ENCODE results near the gene ASIC2.

The ASIC2 gene

GRCh38 chr17:33292981-33293867, at the start of gene ASIC2:
Gene ASIC2, minus strand, starts transcription at chr17:33293295.
- no peak within 1 kb of the TSS for H3K9ac ChIP-seq (ENCODE audit: low read length)
- H3K27me3 ChIP-seq (ENCODE audit: control insufficient read depth, insufficient read depth, low read length): peaks cover 57% of the 10 kb centered on the region
- H3K4me1 ChIP-seq (ENCODE audit: control insufficient read depth, insufficient read depth, low read length): peaks cover 11% of the 10 kb centered on the region
- H3K4me3 ChIP-seq (ENCODE audit: low read length): no peak within 1 kb of the TSS
- no peaks in the 10 kb centered on the region for H3K9me3 ChIP-seq (ENCODE audit: control insufficient read depth, low read length)
- H3K36me3 ChIP-seq (ENCODE audit: control insufficient read depth, insufficient read depth, low read length): no peaks in the 10 kb centered on the region

- no peak overlapping the region for H3K4me3 ChIP-seq (ENCODE audit: low read length)
- no peaks in the 10 kb centered on the region for H3K27me3 ChIP-seq (ENCODE audit: control insufficient read depth, insufficient read depth, low read length)
- no peak overlapping the region for H3K9ac ChIP-seq (ENCODE audit: low read length)
- no peaks in the 10 kb centered on the region for H3K4me1 ChIP-seq (ENCODE audit: control insufficient read depth, insufficient read depth, low read length)
- H3K9me3 ChIP-seq (ENCODE audit: control insufficient read depth, low read length): no peaks in the 10 kb centered on the region
- H3K36me3 ChIP-seq (ENCODE audit: control insufficient read depth, insufficient read depth, low read length): no peaks in the 10 kb centered on the region
Observed at GRCh38 chr17:33342025-33342424, 48.9 kb upstream of the ASIC2 start.

GRCh38 chr17:33338242-33338641, 45.1 kb upstream of the ASIC2 start:
- Histone ChIP-seq H3K9ac (ENCODE audit: low read length) (no peak overlapping the region), H3K36me3 (ENCODE audit: control insufficient read depth, insufficient read depth, low read length) (no peaks in the 10 kb centered on the region), H3K27me3 (ENCODE audit: control insufficient read depth, insufficient read depth, low read length) (no peaks in the 10 kb centered on the region), H3K4me3 (ENCODE audit: low read length) (no peak overlapping the region), H3K9me3 (ENCODE audit: control insufficient read depth, low read length) (no peaks in the 10 kb centered on the region), H3K4me1 (ENCODE audit: control insufficient read depth, insufficient read depth, low read length) (no peaks in the 10 kb centered on the region)

- no peak overlapping the region for H3K9ac ChIP-seq (ENCODE audit: low read length)
- H3K4me1 ChIP-seq (ENCODE audit: control insufficient read depth, insufficient read depth, low read length): no peaks in the 10 kb centered on the region
- no peak overlapping the region for H3K4me3 ChIP-seq (ENCODE audit: low read length)
- no peaks in the 10 kb centered on the region for H3K36me3 ChIP-seq (ENCODE audit: control insufficient read depth, insufficient read depth, low read length)
- no peaks in the 10 kb centered on the region for H3K9me3 ChIP-seq (ENCODE audit: control insufficient read depth, low read length)
- no peaks in the 10 kb centered on the region for H3K27me3 ChIP-seq (ENCODE audit: control insufficient read depth, insufficient read depth, low read length)
Observed at GRCh38 chr17:33335491-33336173, 42.5 kb upstream of the ASIC2 start.

- no peaks in the 10 kb centered on the region for H3K9me3 ChIP-seq (ENCODE audit: control insufficient read depth, low read length)
- H3K9ac ChIP-seq (ENCODE audit: low read length): no peak overlapping the region
- H3K36me3 ChIP-seq (ENCODE audit: control insufficient read depth, insufficient read depth, low read length): no peaks in the 10 kb centered on the region
- H3K4me1 ChIP-seq (ENCODE audit: control insufficient read depth, insufficient read depth, low read length): no peaks in the 10 kb centered on the region
- no peak overlapping the region for H3K4me3 ChIP-seq (ENCODE audit: low read length)
- no peaks in the 10 kb centered on the region for H3K27me3 ChIP-seq (ENCODE audit: control insufficient read depth, insufficient read depth, low read length)
Observed at GRCh38 chr17:33334703-33335102, 41.6 kb upstream of the ASIC2 start.

GRCh38 chr17:33330877-33331276, 37.8 kb upstream of the ASIC2 start:
- Histone ChIP-seq H3K27me3 (ENCODE audit: control insufficient read depth, insufficient read depth, low read length) (no peaks in the 10 kb centered on the region), H3K4me3 (ENCODE audit: low read length) (no peak overlapping the region), H3K36me3 (ENCODE audit: control insufficient read depth, insufficient read depth, low read length) (no peaks in the 10 kb centered on the region), H3K9ac (ENCODE audit: low read length) (no peak overlapping the region), H3K4me1 (ENCODE audit: control insufficient read depth, insufficient read depth, low read length) (no peaks in the 10 kb centered on the region), H3K9me3 (ENCODE audit: control insufficient read depth, low read length) (no peaks in the 10 kb centered on the region)

GRCh38 chr17:33328129-33328528, 35.0 kb upstream of the ASIC2 start:
- Histone ChIP-seq H3K4me1 (ENCODE audit: control insufficient read depth, insufficient read depth, low read length) (no peaks in the 10 kb centered on the region), H3K9ac (ENCODE audit: low read length) (no peak overlapping the region), H3K27me3 (ENCODE audit: control insufficient read depth, insufficient read depth, low read length) (no peaks in the 10 kb centered on the region), H3K36me3 (ENCODE audit: control insufficient read depth, insufficient read depth, low read length) (no peaks in the 10 kb centered on the region), H3K4me3 (ENCODE audit: low read length) (no peak overlapping the region), H3K9me3 (ENCODE audit: control insufficient read depth, low read length) (no peaks in the 10 kb centered on the region)

GRCh38 chr17:33324736-33325135, 31.6 kb upstream of the ASIC2 start:
- no peak overlapping the region for H3K9ac ChIP-seq (ENCODE audit: low read length)
- H3K36me3 ChIP-seq (ENCODE audit: control insufficient read depth, insufficient read depth, low read length): no peaks in the 10 kb centered on the region
- H3K9me3 ChIP-seq (ENCODE audit: control insufficient read depth, low read length): no peaks in the 10 kb centered on the region
- no peaks in the 10 kb centered on the region for H3K27me3 ChIP-seq (ENCODE audit: control insufficient read depth, insufficient read depth, low read length)
- H3K4me3 ChIP-seq (ENCODE audit: low read length): no peak overlapping the region
- no peaks in the 10 kb centered on the region for H3K4me1 ChIP-seq (ENCODE audit: control insufficient read depth, insufficient read depth, low read length)

- Histone ChIP-seq H3K9me3 (ENCODE audit: control insufficient read depth, low read length) (no peaks in the 10 kb centered on the region), H3K36me3 (ENCODE audit: control insufficient read depth, insufficient read depth, low read length) (no peaks in the 10 kb centered on the region), H3K9ac (ENCODE audit: low read length) (no peak overlapping the region), H3K27me3 (ENCODE audit: control insufficient read depth, insufficient read depth, low read length) (no peaks in the 10 kb centered on the region), H3K4me1 (ENCODE audit: control insufficient read depth, insufficient read depth, low read length) (no peaks in the 10 kb centered on the region), H3K4me3 (ENCODE audit: low read length) (no peak overlapping the region)
Observed at GRCh38 chr17:33322063-33322462, 29.0 kb upstream of the ASIC2 start.

- Histone ChIP-seq H3K9ac (ENCODE audit: low read length) (no peak overlapping the region), H3K4me1 (ENCODE audit: control insufficient read depth, insufficient read depth, low read length) (no peaks in the 10 kb centered on the region), H3K4me3 (ENCODE audit: low read length) (no peak overlapping the region), H3K9me3 (ENCODE audit: control insufficient read depth, low read length) (no peaks in the 10 kb centered on the region), H3K36me3 (ENCODE audit: control insufficient read depth, insufficient read depth, low read length) (no peaks in the 10 kb centered on the region), H3K27me3 (ENCODE audit: control insufficient read depth, insufficient read depth, low read length) (no peaks in the 10 kb centered on the region)
Observed at GRCh38 chr17:33318241-33318640, 25.1 kb upstream of the ASIC2 start.

GRCh38 chr17:33316746-33317145, 23.7 kb upstream of the ASIC2 start:
- Histone ChIP-seq H3K9me3 (ENCODE audit: control insufficient read depth, low read length) (no peaks in the 10 kb centered on the region), H3K36me3 (ENCODE audit: control insufficient read depth, insufficient read depth, low read length) (no peaks in the 10 kb centered on the region), H3K4me3 (ENCODE audit: low read length) (no peak overlapping the region), H3K4me1 (ENCODE audit: control insufficient read depth, insufficient read depth, low read length) (no peaks in the 10 kb centered on the region), H3K9ac (ENCODE audit: low read length) (no peak overlapping the region), H3K27me3 (ENCODE audit: control insufficient read depth, insufficient read depth, low read length) (no peaks in the 10 kb centered on the region)

GRCh38 chr17:33310296-33310695, 17.2 kb upstream of the ASIC2 start:
- H3K27me3 ChIP-seq (ENCODE audit: control insufficient read depth, insufficient read depth, low read length): peaks cover 5% of the 10 kb centered on the region
- no peaks in the 10 kb centered on the region for H3K9me3 ChIP-seq (ENCODE audit: control insufficient read depth, low read length)
- no peak overlapping the region for H3K9ac ChIP-seq (ENCODE audit: low read length)
- no peaks in the 10 kb centered on the region for H3K4me1 ChIP-seq (ENCODE audit: control insufficient read depth, insufficient read depth, low read length)
- no peak overlapping the region for H3K4me3 ChIP-seq (ENCODE audit: low read length)
- no peaks in the 10 kb centered on the region for H3K36me3 ChIP-seq (ENCODE audit: control insufficient read depth, insufficient read depth, low read length)
